ENCODE results near the gene SH3PXD2B.
A peak's percentile ranks its signal among the peaks of the same experiment; 100 is the strongest.

SH3PXD2B gene

DNA sequence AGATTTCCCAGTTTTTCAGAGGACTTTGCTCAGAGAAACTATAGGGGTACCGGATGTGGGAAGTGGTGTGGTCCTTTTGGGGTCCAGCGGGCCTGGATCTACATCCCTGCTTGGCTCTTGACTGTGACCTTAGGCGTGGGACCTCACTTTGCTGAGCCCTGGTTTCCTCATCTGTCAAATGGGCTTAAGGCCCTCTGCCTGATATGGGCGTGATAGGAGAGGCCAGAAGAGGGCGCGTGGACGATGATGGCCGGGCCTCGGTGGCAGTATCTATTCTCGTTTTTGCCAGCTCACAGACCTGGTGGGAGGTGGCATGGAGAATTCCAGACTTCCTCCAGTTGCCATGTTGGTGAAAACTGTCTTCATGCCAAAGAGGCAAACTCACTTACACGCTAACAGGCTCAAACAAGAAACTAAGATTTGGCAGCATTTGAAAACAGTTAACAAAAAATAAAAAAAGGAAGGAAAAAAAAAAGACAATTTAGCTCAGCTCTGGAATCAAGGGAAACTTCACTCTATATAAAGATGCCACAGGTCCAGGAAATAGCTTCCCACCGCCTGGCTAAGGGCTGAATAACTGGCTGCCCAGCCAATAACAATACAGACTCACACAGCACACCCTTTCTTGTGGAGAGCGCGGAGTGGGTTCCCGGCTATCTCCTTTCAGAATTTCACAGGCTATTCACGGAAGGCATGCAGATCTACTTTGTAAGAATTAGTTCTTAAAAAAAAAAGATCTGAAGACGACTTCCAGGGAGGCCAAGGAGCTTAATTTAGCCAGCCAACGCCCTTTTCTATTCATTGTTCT, 1.7 kb downstream of the SH3PXD2B start:
- DNase-seq, result no peak

DNA sequence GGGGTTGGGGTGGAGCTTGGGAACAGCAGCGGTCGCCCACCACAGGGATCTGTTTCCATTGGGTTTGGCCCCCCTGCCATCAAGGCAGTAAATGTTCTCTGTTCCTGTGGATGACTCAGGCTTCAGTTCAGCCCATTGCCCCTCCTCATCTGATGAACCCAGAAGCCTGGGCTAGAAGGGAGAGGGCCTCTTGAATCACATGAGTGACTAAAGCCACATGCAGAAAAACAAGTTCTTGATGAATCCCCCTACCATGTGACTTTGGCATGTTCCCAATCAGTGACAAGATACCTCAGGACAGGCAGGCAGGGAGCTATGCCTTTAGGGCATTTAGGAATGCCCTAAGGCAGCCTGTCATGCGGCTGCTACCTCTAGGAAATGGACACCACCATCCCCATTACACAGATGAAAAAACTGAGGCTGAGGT, 2.5 kb downstream of the SH3PXD2B start:
- peak; percentile 24 for DNase-seq

DNA sequence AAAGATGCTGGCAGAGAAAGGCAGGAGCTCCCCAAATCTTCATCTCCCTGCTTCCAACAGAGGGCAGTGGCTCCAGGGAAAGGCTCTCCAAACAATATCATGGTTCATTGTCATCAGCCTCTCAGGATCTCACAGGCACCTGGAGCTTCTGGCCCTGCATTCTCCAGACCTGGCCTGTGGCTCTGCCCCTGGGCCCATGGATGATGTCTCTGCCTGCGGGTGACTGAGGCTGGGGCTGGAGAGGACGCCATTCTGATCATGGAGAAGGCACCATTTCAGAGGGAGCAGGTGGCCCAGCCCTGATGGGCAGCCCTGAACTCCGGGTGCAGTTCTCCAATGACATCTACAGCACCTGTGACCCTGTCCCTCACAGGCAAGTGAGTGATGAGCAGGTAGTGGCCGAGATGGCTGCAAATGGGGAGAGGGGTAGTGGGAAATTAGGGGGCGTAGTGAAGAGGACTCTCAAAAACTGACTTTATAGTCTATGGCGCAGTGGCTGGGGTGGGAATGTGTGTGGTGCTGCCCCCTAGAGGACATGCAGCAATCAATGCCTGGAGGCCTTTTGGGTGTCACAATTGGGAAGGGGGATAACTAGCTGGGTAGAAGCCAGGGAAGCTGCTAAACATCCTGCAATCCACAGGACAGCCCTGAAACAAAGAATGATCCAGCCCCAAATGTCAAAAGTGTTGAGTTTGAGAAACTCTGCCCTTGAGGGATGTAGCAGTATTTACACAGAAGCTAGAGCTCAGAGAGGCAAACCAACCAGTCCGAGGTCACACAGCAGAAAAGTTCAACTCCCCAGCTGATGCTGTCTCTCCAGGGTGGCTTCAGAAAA, 3.2 kb downstream of the SH3PXD2B start:
- no peak for DNase-seq

DNA sequence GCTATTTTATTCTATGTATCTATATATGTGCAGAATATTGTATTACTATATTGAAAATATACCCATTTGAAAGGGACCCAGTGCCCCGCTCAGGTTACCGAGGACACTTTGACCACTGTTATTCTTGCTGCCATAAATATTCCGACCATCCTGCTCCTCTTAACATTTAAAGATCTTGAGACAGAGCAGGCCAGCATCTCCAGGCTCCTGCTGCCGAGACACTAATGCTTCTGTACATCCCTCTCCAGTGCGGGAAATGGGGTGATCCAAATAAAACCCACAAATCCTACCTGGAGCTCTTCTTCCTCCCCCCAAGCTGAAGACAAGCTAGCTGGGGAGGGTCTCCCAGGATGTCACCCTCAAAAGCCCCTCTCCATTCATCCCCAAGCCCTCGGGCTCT, 3.9 kb downstream of the SH3PXD2B start:
- no peak for DNase-seq

DNA sequence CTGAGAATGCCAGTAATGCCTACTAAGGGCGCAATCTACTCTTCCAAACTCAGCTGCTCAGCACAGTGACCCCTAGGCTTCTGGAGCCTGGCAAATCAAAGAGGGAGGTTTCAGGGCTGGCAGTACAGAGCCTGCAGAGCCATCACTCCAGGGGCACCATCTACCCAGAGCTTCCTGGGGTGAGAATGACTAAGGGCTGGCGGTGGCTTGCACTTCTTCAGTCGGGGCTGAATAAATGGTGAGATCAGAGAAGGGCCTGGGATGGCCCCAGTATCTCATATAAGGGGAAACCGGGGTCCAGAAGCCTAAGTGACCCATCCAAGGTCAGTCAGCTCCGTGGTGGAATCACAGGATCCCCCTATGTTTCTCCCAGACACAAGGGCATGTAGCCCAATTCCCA, 5.3 kb downstream of the SH3PXD2B start:
- DNase-seq, result no peak

DNA sequence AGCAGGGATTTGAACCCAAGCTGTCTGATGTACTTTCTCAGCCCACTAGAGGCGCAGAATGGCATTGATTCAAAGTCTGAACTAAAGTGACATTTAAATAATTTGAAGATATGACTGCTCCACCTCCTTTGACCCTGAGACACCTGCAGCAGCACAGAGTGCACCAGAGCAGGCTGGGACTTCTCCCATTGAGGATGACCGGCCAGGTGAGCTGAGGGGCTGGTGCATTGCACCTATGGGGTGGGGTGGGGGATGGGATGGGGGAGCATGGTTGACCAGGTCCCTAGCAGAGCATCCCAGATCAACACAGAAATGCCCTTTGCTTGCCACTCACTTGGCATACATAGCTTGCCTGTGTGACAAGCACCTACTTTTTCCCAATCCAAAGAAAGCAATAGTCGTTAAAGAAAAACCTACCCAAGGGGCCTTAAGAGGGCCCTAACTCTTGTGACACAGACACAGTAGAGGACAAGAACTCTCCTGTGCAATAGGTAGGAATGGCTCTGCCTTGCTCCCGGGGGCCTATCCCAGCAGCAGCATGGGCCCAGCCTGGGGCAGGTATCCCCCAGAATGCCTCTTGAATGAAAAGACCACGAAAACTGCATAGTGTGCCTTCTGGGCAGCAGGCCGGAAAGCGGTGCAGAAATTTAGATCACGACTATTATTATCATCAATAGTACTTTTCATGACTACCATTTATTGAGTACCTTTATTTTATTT, 6.5 kb downstream of the SH3PXD2B start:
- no peak for DNase-seq

DNA sequence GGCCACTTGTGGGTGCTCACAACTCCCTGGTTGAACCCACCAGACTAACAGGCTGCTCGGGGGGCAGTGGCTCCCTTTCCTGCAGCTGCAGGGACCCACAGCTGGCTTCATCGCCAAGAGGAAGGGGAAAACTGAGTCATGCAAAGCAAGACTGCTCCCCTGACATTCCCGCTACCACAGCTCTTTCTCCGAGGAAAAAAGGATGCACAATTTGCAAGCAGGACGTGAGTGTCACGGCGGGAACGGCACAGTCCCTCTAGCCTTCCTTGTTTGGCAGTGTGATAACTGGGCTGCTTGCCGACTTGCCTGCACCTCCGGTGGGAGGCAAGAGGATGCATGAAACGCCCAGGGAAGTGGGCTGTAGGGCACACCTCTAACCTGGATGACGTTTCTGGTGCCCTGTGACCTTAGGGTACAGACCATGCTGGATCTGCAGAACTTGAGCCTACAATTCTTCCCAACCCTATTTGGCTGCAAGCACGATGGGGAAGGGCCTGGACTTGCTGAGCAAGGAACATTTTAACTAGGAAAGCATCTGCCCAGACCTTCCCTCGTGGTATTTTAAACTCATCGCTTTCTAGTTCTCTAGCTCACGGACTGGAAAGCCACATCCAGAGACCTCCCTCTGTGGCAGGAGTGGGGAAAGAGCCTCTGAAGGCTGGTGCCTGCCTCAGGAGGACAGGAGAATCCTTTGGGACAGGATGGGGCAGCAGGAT, 7.8 kb downstream of the SH3PXD2B start:
- DNase-seq, result no peak

DNA sequence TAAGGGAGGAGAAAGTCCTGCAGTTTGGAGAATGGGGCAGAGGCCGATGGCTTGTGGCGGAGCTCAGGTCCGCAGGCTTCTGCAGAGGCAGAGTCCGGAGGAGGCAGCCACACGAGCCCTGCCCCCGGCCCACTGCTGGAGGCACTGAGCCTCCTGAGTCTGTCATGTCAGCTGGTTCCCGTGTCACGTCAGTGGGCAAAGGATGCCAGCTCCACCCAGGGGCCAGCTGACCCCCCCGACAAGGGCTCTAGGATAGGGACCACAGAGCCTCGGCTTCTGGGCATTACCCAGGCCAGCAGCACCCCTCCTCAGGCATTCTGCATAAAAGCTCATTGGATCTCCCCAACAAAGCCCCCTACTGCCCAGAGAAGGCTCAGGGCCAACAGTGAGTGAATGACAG, 8.5 kb downstream of the SH3PXD2B start:
- DNase-seq, result no peak

DNA sequence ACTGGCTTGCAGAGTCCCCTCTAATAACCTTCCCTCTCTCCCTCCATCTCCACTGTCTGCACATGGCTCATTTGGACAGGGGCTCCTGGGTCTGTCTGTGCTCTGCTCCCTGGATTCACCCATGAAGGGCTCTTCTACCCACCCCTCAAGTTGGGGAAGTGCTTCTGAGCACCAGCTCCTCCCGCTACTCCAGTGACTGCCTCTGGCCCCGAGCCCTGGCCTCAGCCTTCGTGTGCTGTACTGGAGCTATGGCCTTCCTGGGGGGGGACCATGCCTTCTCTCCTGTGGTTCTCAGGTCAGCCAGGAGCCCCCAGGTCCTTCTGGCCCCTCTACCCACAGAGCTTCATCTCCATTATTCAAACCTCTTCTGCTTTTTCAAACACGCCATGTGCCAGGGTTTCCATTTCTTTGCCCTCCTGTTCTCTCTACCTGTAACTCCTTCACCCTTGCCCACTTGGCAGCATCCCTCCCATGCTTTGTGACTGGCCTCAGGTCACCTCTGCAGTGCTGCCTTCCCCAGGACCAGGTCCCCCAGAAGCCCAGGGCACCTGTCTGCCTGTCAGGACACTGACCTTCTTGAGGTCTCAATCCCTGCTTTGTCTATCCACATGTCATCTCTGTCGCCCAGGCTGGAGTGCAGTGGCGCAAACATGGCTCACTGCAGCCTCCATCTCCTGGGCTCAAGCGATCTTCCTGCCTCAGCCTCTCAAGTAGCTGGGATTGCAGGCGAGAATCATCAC, 9.5 kb downstream of the SH3PXD2B start:
- DNase-seq, result no peak

DNA sequence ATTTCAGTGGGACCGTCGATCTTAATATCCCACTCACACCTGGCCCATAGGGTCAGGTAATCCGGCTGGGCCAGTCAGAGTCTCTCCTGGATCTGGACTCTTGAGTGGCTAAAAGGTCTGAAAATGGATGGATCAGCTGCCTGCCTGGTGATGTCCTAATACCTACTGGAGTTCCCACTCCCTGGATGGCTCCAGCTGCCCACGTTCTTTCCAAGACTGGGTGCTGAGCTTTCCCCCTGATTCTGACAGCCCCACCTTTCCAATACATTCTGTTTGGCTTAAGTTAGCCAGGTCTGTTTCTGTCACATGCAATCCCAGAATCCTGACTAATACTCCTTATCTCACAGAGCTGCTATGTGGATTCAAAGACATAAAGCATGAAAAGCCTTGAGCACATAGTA, 10.2 kb downstream of the SH3PXD2B start:
- no peak for DNase-seq

DNA sequence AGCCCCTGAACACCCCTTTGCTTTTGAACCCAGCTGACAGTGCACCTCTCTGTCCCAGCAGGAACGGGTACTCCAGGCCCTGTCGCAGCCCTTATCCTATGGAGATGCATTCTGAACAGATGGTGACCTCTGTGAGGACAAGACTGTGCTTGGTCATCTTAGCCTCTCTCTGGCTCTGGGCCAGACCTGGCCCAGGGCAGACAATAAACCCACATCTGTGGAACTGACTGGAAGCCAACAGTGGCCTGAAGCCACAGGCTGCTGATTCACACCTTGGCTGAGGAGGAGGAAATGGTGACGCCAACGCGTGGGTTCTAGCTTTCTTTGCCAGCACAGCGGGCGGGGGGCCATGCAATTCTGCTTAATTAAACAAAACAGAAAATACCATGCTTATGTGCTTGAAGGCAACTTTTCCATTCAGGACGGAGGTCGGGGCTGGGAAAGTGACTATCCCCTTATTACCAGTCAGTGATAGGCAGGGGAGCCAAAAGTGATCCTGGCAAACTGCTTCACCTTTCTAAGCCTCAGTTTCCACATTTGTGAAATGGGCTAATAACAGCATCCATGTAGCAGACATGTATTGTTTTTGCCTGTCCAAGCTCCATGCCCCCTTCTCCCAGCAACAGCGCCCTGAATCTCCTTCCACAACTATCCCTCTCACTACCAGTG, 10.8 kb downstream of the SH3PXD2B start:
- DNase-seq, result peak; percentile 84

DNA sequence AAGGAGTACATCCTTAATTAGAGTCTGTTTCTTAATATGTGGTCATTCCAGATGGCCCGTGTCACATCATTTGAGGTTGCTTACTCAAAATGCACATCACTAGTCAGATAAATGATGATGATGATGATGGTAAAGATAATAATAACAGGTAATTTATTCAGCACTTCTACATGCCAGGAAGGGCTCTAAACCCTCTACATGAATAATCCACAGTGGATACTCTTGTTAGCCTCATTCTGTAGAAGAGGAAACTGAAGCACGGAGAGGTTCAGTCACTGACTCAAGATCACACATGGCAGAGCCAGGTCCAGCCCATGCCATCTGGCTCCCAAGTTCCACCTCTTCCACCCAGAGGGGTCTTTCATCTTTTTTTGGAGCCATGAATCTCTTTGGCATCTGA, 11.7 kb downstream of the SH3PXD2B start:
- no peak for DNase-seq

DNA sequence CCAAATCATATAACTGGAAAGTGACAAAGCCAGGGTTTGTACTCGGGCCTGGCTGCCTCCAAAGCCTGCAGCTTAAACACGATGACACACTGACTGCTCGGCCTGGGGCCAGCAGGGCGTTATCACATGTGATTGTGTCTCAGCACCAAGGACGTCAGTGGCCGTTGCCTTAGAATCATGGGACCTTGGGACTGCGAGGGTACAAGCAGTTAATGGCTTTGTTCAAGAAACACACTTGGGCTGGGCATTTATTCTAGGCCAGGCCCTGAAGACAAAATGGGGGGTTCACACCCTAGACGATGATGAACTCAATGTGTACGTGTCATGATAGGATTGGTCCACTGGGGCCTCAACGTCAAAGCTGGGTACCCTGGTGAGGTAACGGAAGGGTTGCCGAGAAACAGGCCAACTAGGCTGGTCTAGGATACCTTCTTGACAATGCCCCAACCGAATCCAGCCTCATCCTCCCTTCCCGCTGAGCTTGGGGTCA, 13.0 kb downstream of the SH3PXD2B start:
- DNase-seq, result no peak

DNA sequence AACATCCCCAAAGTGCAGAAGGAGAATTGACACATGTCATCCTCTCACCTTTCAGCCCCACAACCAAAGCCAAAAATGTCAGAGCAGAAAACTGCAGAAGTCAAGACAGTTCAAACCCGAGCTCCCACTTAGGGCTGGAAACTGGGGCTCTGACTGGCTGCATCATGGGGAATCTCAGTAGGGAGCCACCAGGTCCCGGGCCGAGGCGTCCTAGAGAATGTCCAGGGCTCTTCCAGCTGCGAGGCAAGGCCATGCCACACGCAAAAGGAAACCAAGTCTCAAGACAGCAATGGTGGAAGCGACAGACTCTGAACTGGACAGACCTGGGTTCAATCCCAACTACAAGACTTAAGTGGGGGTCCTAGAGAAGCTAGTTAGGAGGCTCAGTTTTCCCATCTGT, 13.8 kb downstream of the SH3PXD2B start:
- no peak for DNase-seq

DNA sequence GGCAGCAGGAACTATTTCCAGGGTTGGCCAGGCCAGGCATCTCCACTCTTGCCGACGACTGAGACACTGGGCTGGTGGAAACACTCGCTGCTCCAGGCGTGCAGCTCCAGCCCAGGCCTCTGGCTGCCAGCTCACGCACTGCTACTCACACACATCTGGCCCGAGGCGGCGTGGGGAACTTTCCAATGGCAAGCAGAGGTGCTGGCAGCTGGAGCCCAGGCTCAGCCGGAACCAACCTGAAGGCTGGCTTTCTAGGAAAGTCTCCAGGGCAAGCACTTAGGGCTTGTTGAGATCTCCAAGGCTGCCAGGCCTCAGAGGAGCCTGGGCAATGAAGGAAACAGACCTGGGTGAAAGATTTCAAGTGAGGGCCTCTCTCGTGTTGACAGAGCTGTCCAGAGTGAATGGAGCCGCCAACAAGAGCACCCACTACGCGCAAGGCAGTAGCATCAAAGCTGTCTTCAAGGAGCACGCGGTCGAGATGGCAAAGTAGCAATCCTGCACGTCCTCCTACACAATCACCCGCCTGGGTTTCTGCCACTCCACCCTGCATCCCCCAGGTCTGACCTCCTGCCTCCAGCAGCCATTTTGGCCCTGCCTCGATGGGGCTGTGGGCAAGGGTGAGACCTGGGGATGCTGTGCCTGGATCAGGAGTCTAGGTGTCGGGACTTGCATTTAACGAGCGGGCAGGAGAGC, 14.4 kb downstream of the SH3PXD2B start:
- no peak for DNase-seq

DNA sequence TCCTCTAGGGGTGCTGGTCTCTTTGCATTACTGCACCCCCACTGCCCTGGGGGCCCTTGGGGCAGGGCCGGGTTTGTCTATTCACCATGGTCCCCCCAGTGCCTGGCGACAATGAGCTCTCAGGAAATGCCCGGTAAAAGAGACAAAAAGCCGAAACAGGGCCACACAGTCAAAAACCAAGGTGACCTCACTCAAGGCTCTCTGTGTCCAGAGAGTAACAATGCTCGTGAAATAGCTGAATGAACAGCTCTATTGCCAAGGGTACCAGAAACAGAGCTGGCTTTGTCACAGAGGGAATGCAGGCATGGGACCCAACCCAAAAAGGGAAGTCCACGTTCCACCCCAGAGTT, 16.0 kb downstream of the SH3PXD2B start:
- DNase-seq, result no peak

DNA sequence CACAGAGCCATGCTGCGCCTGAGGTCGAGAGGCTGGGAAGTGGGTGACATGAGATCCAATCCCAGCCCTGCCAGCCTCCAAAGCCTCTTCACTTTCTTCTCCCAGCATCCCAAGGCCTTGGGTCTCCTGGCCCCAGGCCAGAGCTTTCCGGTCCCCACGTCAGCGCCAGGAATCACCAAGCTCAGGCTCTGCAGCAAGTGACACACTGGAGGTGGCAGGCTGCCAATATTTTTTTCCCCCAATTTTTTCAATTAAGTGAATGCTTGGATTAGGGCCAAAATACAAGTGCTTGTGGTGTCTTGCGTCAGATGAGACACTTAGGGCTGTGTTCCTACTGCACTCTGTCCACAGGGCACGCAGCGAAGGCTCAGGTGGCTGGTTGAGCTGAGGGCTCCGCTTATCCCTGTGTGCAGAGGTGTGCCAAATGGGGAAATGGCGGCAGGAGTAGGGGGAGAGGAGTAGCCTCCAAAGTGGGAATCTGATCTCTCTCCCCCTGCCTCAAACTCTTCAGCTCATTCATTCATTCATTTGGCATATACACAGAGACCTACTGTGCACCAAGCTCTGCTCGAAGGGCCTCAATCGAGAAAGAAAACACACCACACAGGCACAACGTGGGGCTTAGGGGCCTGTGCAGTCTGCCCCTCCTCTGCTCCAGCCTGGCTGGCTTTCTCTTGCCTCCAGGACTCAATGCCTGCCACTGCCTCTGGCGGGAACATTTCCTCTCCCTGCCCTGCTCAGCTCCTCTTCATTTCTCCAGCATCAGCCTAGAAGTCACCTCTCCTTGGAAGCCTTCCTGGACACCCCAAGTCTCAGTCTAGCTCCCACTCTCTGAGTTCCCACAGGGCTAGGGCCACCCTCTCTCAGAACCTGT, 16.6 kb downstream of the SH3PXD2B start:
- DNase-seq, result no peak

DNA sequence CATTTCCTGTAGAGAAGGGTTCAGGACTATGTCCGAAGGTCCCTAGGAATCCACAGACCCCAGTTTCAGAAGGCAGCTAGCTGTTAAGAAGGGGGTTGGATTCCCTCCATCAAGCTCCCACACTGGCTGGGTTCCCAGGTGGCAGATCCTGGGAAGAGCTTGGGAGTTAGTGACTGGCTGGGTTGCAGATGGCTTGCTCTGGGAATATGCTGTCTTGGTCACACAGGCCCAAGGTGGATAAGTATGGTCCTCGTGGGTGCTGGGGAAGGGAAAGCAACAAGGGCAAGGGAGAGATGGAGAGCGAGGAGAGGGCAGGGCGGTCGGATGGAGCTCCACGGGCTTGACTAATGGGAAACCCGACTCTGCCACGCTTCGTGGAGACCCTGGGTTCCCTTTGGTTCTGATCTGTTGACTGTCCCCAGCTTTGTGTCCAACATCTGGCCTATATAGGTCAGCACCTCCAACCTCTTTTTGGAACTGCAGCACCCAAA, 17.4 kb downstream of the SH3PXD2B start:
- no peak for DNase-seq

DNA sequence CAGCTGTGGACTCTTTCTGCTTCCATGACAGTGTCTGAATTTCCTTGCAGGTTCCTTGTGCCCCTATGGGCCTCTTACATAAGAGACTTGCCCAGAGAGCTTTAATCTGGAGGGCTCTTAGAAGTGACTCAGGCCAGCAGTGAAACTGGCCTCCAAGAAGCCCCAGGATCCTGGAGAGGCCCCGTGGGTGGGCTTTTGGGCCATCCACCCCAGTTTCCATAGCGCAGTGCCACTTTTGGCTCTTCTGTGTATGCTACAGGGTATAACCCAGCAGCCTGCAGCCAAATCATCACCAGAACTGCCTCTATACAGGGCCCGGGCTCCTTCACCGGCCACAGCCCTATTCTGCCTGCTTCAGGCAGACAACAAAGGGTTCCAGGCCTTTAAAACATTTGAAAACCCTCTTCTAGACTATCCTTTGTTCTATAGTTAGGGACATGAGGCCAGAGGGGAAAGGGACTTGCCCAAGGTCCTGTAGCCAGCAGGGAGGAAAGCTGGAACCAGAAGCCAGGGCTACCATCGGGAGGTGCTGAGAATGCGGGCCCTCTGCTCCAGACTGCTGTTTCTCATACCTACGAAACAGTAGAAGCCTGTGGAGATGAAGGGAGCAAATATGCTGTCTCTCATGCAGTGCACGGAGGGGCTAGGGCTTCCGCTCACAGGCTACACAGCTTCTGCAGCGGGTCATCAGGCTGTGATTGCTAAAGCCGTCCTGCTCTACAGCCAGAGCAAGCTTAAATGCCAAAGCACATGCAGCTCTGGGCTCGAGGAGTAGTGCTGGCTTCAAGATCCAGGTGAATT, 18.0 kb downstream of the SH3PXD2B start:
- no peak for DNase-seq

All from kidney glomerular epithelial cell (primary cell).